Fibroblast of the aortic adventitia (primary cell): Measurements from ENCODE around the gene EFCAB11. TPM values are rescaled to one million over a fixed set of nuclear protein-coding genes. Genes with fewer than 3 reads are reported as not detected.

Source experiments
- DNase-seq: peaks from one replicate; pipeline ENCODE4 v3.0.0-alpha.2; 2010; ENCODE audit warnings: low read depth
- H3K4me3 ChIP-seq: 2 replicates; pipeline ENCODE4 v1.5.1; 2011; ENCODE audit warnings: low read depth, mild to moderate bottlenecking, control low read depth, low read length, moderate library complexity
- total RNA-seq: library from RNA; depleted of rRNA; stranded (reverse); fragments of >200 nt; gene quantifications from 2 replicates; pipeline ENCODE4 v1.2.3, GENCODE V29; 2012; ENCODE audit warnings: low replicate concordance
- TF ChIP-seq, protein P1 (sequence below): IDR thresholded peaks from 2 replicates; pipeline ENCODE4 v1.5.1; 2011; ENCODE audit warnings: mild to moderate bottlenecking, low read length, control low read depth, inconsistent platforms; ENCODE audit not compliant: insufficient read depth

Gene EFCAB11
- total RNA-seq, 1 donor, result 11.1 TPM

DNA sequence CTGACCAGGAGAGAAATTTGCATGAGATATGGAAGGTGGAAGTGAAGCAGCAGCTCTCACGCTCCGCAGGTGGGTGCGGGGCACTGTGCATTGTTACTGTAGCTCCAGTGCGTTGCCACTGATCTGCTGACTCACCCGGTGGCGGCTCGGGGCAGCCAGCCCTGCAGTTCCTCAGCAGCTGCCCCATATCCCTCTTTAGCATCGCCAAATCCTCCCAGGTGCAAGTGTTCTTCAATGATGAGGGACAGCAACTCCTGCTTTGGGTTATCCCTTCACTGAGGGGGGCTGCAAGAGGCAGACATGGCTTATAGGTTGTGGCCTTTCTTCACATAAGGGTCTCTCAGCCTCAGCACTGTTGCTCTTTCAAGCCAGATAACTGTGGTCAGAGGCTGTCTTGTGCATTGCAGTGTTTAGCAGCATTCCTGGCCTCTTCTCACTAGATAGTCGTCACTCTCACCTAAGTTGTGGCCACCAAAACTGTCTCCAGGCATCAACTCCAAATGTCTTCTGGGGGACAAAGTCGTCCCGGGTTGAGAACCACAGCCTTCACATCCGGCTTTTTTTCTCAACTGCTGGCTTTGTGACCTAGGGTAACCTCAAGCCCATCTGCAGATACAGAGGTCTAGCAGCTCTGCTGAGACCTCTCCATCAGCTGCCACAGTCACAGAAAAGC, 180.8 kb downstream of the EFCAB11 start:
- DNase-seq, result no peak
- H3K4me3 ChIP-seq, result no peak overlapping the region
- TF ChIP-seq, protein P1, sequence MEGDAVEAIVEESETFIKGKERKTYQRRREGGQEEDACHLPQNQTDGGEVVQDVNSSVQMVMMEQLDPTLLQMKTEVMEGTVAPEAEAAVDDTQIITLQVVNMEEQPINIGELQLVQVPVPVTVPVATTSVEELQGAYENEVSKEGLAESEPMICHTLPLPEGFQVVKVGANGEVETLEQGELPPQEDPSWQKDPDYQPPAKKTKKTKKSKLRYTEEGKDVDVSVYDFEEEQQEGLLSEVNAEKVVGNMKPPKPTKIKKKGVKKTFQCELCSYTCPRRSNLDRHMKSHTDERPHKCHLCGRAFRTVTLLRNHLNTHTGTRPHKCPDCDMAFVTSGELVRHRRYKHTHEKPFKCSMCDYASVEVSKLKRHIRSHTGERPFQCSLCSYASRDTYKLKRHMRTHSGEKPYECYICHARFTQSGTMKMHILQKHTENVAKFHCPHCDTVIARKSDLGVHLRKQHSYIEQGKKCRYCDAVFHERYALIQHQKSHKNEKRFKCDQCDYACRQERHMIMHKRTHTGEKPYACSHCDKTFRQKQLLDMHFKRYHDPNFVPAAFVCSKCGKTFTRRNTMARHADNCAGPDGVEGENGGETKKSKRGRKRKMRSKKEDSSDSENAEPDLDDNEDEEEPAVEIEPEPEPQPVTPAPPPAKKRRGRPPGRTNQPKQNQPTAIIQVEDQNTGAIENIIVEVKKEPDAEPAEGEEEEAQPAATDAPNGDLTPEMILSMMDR, result no peak

DNA sequence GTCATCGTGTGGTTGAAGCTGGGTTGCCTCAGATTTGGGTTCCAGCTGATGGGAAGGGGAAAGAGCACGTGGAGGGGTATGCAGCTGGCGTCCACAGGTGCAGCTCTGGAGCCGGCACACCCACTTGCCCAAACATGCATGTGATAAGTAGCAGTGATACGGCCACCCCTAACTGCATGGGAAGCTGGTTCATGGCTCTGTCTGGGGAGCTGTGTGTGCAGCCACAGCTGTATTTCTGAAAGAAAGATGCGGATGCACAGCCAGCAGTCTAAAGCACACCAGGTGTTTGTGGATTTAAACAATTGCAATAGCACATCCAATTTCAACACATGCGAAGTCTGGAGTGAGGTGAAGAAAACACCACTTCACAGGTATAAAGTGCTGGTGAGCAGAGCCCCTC, 181.4 kb downstream of the EFCAB11 start:
- no peak overlapping the region for H3K4me3 ChIP-seq
- TF ChIP-seq, protein P1, result no peak

DNA sequence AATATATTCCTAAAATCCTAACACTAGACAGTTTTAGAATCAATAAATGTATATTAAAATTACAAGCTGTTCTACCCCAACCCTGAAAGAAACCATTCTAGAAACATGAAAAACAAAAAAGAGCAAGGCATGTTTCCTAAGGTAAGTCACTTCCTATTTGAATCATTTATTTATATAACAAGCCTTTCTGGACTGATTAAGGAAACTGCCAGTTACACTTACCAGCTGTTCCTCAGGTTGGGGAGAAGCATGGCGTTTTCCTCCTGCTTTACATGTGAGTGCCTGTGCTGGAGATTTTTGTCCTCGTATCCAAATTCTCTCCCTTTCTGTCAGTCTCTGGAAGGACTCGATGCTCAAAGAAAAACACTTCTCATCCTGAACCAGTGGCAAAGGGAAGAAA, 183.3 kb downstream of the EFCAB11 start:
- peak; percentile 49 for DNase-seq
- TF ChIP-seq, protein P1, result no peak
- H3K4me3 ChIP-seq, result no peak overlapping the region

More for the DNA sequence above, 181.4 kb downstream of the EFCAB11 start:
- no peak for DNase-seq

DNA sequence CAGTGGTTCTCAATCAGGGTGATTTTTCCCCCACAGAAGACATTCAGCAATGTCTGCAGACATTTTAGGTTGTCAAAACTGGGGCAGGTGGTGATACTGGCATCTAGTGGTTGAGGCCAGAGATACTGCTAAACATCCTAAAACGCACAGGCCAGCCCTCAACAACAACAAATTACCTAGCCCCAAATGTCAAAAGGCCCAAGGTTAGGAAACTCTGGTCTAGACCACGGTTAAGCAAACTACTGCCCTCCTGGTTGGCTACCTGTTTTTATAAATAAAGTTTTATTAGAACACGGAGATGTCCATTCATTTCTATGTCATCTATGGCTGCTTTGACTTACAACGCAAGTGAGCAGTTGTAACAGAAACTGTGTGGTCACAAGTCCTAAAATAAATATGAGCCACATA, 186.7 kb downstream of the EFCAB11 start:
- peak; percentile 64 for DNase-seq
- TF ChIP-seq, protein P1, result peak; percentile 79
- H3K4me3 ChIP-seq, result no peak overlapping the region

DNA sequence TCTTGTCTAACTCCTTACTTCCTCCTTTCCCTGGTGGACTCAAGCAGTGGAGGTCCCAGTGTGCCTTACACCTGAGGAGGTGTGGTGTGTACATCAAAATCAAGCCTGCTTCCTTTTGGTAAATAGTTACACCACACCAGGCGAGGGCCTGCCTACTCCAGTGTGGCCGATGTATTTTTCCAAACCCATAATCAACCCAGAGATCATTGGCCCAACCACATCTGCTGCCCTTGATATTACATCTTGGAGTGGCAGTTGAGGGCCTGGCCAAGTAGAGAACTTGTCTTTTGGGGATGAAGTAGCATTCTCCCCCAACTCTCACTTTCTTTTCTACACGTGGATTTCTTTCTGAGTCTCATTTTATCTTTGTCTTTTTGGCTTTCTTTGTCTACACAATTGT, 187.4 kb downstream of the EFCAB11 start:
- no peak overlapping the region for H3K4me3 ChIP-seq
- no peak for DNase-seq
- TF ChIP-seq, protein P1, result no peak

DNA sequence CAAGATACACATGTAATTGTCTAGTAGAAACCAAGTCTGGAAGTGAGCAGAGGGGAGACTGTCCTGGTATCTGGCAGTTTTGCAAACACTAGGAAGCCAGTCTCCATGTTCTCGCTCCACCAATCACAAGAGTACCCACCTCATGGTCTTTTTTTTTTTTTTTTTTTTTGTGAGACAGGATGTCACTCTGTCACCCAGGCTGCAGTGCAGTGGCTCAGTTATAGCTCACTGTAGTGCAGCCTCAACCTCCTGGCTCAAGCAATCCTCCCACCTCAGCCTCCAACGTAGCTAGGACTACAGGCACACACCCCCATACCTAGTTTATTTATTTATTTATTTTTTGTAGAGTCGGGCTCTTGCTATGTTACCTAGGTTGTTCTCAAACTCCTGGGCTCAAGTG, 189.2 kb downstream of the EFCAB11 start:
- TF ChIP-seq, protein P1, result no peak
- H3K4me3 ChIP-seq, result no peak overlapping the region
- no peak for DNase-seq

DNA sequence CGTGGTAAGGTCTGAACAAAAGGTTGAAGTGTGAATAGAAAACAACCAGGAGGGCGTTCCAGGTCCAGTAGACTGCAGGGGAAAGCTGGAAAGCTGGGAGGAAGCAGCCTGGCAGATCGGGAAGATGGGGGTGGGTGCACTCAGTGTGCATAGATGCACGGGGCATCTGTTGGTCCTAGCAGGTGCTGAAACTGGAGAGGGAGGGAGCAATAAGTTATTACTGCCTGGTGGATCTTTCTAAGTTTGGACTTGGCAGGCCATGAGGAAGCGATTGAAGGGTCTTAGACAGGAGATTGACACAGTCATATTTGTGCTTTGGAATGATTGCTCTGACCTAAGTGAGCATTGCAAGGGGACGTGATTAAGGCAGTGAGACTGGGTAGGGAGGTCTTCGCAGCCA, 194.4 kb downstream of the EFCAB11 start:
- no peak overlapping the region for H3K4me3 ChIP-seq
- TF ChIP-seq, protein P1, result no peak
- no peak for DNase-seq
